HepG2 (cell line): ENCODE measurements around the gene PRSS1. TPM values are rescaled to one million over a fixed set of nuclear protein-coding genes. Genes with fewer than 3 reads are reported as not detected.
"Not testable (repeated sequence)": the region's sequence is repeated elsewhere in the genome, so short reads cannot be mapped to it uniquely, and the experiment has no call there.

Experiments used
- ATAC-seq: fragments of 200-7000 bp; cut with Tn5 transposase; 3 replicates; pipeline ENCODE4 v1.9.1; 2020; ENCODE audit warnings: mild to moderate bottlenecking, moderate library complexity
- BruUV-seq: library from RNA; stranded (reverse); fragments of 400-500 nt; replicated peaks from 2 replicates; lab custom pipeline; 2021; lab: Mats Ljungman, UMichigan
- CTCF ChIA-PET: fragments of 300-600 bp; formaldehyde crosslinking; extraction: SDS; loops from one replicate; lab custom pipeline; 2021; ENCODE audit warnings: low total read pairs, inconsistent platforms, low intra/inter-chr PET ratio; lab: Yijun Ruan, JAX
- POLR2A ChIA-PET: fragments of 350-600 bp; sonication (Branson Sonifier 250); formaldehyde crosslinking; loops from one replicate; lab custom pipeline; 2020; ENCODE audit warnings: antibody characterized with exemption, inconsistent platforms; lab: Yijun Ruan, JAX
- DNase-seq: peaks from one replicate; pipeline ENCODE4 v3.0.0-alpha.2; 2015; ENCODE audit warnings: low spot score
- FAIRE-seq: peaks from 3 replicates; lab custom pipeline; 2011; peaks lifted over from hg19 to GRCh38; lab: Jason Lieb, UNC
- H2AFZ ChIP-seq: one replicate; pipeline ENCODE4 v1.6.1; 2011; ENCODE audit warnings: low read length, inconsistent platforms
- H3K27ac ChIP-seq: fragments of 300-600 bp; 3 replicates; pipeline ENCODE4 v1.8.0; 2011; ENCODE audit warnings: mixed run types, mild to moderate bottlenecking, mixed read lengths, low read length, inconsistent platforms; ENCODE audit not compliant: insufficient read depth; ENCODE audit errors: extremely low read length
- H3K27me3 ChIP-seq, 2 experiments: fragments of 200-600 bp in 1 of 2; 2 replicates in 1 of 2; 3 replicates in 1 of 2; pipeline versions ENCODE4 v1.6.0 to v1.8.0; 2011; ENCODE audit warnings: low read length in 2 of 2, mild to moderate bottlenecking in 2 of 2, moderate library complexity in 2 of 2, inconsistent platforms in 1 of 2; ENCODE audit not compliant: insufficient read depth in 2 of 2, control insufficient read depth in 1 of 2
- H3K36me3 ChIP-seq, 2 experiments: fragments of 200-600 bp in 1 of 2; replicated peaks in 1 of 2; 2 replicates in 1 of 2; 3 replicates in 1 of 2; pipeline versions ENCODE4 v1.5.1 to v1.8.0; 2011; ENCODE audit warnings: low read length in 2 of 2, inconsistent platforms in 1 of 2; ENCODE audit not compliant: insufficient read depth in 2 of 2, control insufficient read depth in 1 of 2
- H3K4me1 ChIP-seq: 2 replicates; pipeline ENCODE4 v1.5.1; 2012; ENCODE audit warnings: low read length, inconsistent platforms; ENCODE audit not compliant: insufficient read depth
- H3K4me2 ChIP-seq: 2 replicates; pipeline ENCODE4 v1.6.0; 2011; ENCODE audit warnings: low read depth, low read length, inconsistent platforms
- H3K4me3 ChIP-seq, 3 experiments: fragments of 200-600 bp in 1 of 3; sonication (generic), shearing (Covaris generic) in 1 of 3; replicated peaks in 1 of 3; 2 replicates each; pipeline ENCODE4 v1.5.1; 2011 to 2016; ENCODE audit warnings: low read length in 3 of 3, inconsistent platforms in 2 of 3, low read depth in 2 of 3, mild to moderate bottlenecking in 2 of 3, control low read depth in 1 of 3, mixed read lengths in 1 of 3; ENCODE audit not compliant: insufficient read depth in 1 of 3
- H3K79me2 ChIP-seq: one replicate; pipeline ENCODE4 v1.6.1; 2011; ENCODE audit warnings: low read length, inconsistent platforms; ENCODE audit not compliant: insufficient read depth
- H3K9ac ChIP-seq: 2 replicates; pipeline ENCODE4 v1.6.0; 2011; ENCODE audit warnings: mild to moderate bottlenecking, low read depth, low read length, inconsistent platforms; ENCODE audit not compliant: insufficient read depth
- H3K9me3 ChIP-seq: 2 replicates; pipeline ENCODE4 v1.5.1; 2012; ENCODE audit warnings: mild to moderate bottlenecking, low read length
- H4K20me1 ChIP-seq: 2 replicates; pipeline ENCODE4 v1.6.0; 2011; ENCODE audit warnings: inconsistent platforms, mild to moderate bottlenecking, low read length, moderate library complexity; ENCODE audit not compliant: insufficient read depth
- ATF5 ChIP-seq: sonication (generic); formaldehyde crosslinking; IDR thresholded peaks from 2 replicates; pipeline ENCODE4 v1.4.0; 2020; ENCODE audit warnings: mild to moderate bottlenecking, low read depth, missing genetic modification reagents
- GZF1 ChIP-seq: sonication (generic); formaldehyde crosslinking; IDR thresholded peaks from 2 replicates; pipeline ENCODE4 v1.5.1; 2020; ENCODE audit warnings: mild to moderate bottlenecking, missing genetic modification reagents
- HMG20B ChIP-seq: conservative IDR thresholded peaks from 2 replicates; pipeline ENCODE4 v1.6.1; 2016; ENCODE audit warnings: missing genetic modification reagents, missing compliant biosample characterization
- LRRFIP1 ChIP-seq: sonication (generic); formaldehyde crosslinking; conservative IDR thresholded peaks from 2 replicates; pipeline ENCODE4 v1.4.0; 2020; ENCODE audit warnings: missing genetic modification reagents
- MAFK ChIP-seq, 2 experiments: IDR thresholded peaks in 1 of 2; conservative IDR thresholded peaks in 1 of 2; 2 replicates each; pipeline ENCODE4 v1.6.1; 2011; ENCODE audit warnings: improper control_type of control experiment in 2 of 2, low read length in 2 of 2
- NCOA1 ChIP-seq: sonication (generic); formaldehyde crosslinking; IDR thresholded peaks from 2 replicates; pipeline ENCODE4 v1.9.0; 2021; ENCODE audit warnings: missing genetic modification reagents
- POLR2G ChIP-seq: fragments of 200-400 bp; formaldehyde crosslinking; IDR thresholded peaks from 2 replicates; pipeline ENCODE4 v1.6.1; 2018; ENCODE audit warnings: mild to moderate bottlenecking, low read depth, low read length, moderate library complexity
- RARA ChIP-seq: IDR thresholded peaks from 2 replicates; pipeline ENCODE4 v1.6.1; 2016; ENCODE audit warnings: missing genetic modification reagents, missing compliant biosample characterization
- SRSF1 ChIP-seq: fragments of 200-400 bp; formaldehyde crosslinking; optimal IDR thresholded peaks from 2 replicates; pipeline ENCODE3; 2017; ENCODE audit warnings: mild to moderate bottlenecking, low read depth, low read length, moderate library complexity
- SRSF9 ChIP-seq: fragments of 200-400 bp; formaldehyde crosslinking; IDR thresholded peaks from 2 replicates; pipeline ENCODE4 v1.6.1; 2018; ENCODE audit warnings: borderline replicate concordance, mild to moderate bottlenecking, low read depth, low read length; ENCODE audit not compliant: insufficient read depth, poor library complexity, severe bottlenecking
- TGIF2 ChIP-seq: IDR thresholded peaks from 2 replicates; pipeline ENCODE4 v1.6.1; 2016; ENCODE audit warnings: control low read depth, missing compliant biosample characterization
- THYN1 ChIP-seq: sonication (generic); formaldehyde crosslinking; IDR thresholded peaks from 2 replicates; pipeline ENCODE4 v1.8.1; 2023; ENCODE audit warnings: low read depth, mild to moderate bottlenecking, moderate library complexity, missing genetic modification reagents, borderline replicate concordance
- ZBTB25 ChIP-seq: IDR thresholded peaks from 2 replicates; pipeline ENCODE4 v1.6.1; 2018; ENCODE audit warnings: missing genetic modification reagents
- ZNF12 ChIP-seq: sonication (generic); formaldehyde crosslinking; IDR thresholded peaks from 2 replicates; pipeline ENCODE4 v1.5.0; 2020; ENCODE audit warnings: missing genetic modification reagents
- ZNF878 ChIP-seq: sonication (generic); formaldehyde crosslinking; IDR thresholded peaks from 2 replicates; pipeline ENCODE4 v1.8.1; 2023; ENCODE audit warnings: mild to moderate bottlenecking, missing genetic modification reagents, moderate library complexity
- ZSCAN25 ChIP-seq: sonication (generic); formaldehyde crosslinking; IDR thresholded peaks from 2 replicates; pipeline ENCODE4 v1.8.0; 2022; ENCODE audit warnings: mild to moderate bottlenecking, missing genetic modification reagents
- WGBS: methylation state at CpG from one replicate; pipeline ENCODE4 v1.1.6; 2017; ENCODE audit warnings: low lambda C conversion rate; 5-methylcytosine and 5-hydroxymethylcytosine counted together
- in situ Hi-C: cut with HindIII; loops from 2 replicates; pipeline ENCODE4 v1.10.0; 2017; ENCODE audit warnings: low pct_unique_long_range_greater_than_20kb; ENCODE audit not compliant: extremely low pct_ligation_motif_present
- intact Hi-C: fragments of 100-400 bp; cut with micrococcal nuclease; formaldehyde crosslinking; loops from one replicate; pipeline ENCODE4 v1.10.0; 2022; ENCODE audit not compliant: unreplicated experiment
- polyA plus RNA-seq, 8 experiments: library from polyadenylated mRNA; depleted of rRNA in 3 of 8; stranded (reverse) in 7 of 8; unstranded in 1 of 8; fragments of >200 nt; fragmentation: Illumina TruSeq in 4 of 8; extraction: Trizol in 4 of 8; gene quantifications; 2 replicates each; pipeline versions ENCODE4 v1.2.1 to v1.2.3, GENCODE V29; 2011 to 2016; ENCODE audit warnings: low read depth in 4 of 8, missing spikeins in 1 of 8, mixed read lengths in 1 of 8; ENCODE audit not compliant: insufficient read depth in 1 of 8
- total RNA-seq, 5 experiments: library from RNA; depleted of rRNA; stranded (reverse); fragments of >200 nt; fragmentation: Illumina TruSeq; extraction: Trizol; gene quantifications; 2 replicates each; pipeline ENCODE4 v1.2.3, GENCODE V29; 2016; ENCODE audit warnings: low read depth in 1 of 5

Gene PRSS1
- total and polyA plus RNA-seq, 2 of the 13 experiments (the other 11 are each of a cell fraction or from before 2014, with no cell fraction given): not detected

- FAIRE-seq, intact Hi-C loops, H3K4me1 ChIP-seq, BruUV-seq, H3K27ac ChIP-seq, POLR2A ChIA-PET, H3K4me2 ChIP-seq, H2AFZ ChIP-seq, H3K79me2 ChIP-seq, in situ Hi-C loops, H3K27me3 ChIP-seq, H3K9me3 ChIP-seq, ATAC-seq, H3K9ac ChIP-seq, DNase-seq, CTCF ChIA-PET, H4K20me1 ChIP-seq, H3K4me3 ChIP-seq, H3K36me3 ChIP-seq: not testable (repeated sequence)
- peak in 1 of 2 experiments; percentile 30; a peak in 2 of 4 replicates for TF ChIP-seq MAFK (conservative IDR thresholded peaks at IDR 0.05 in 1 of 2, IDR thresholded peaks at IDR 0.05 in 1 of 2; ENCODE audit: low read length in 2 of 2)
These were observed 40.5 kb upstream of the PRSS1 start for GRCh38 chr7:142708726-142709125.

- BruUV-seq: no TSS peak
- FAIRE-seq: no peak
- in situ Hi-C loops (no loop called here), intact Hi-C loops (no loop called here)
- Histone ChIP-seq H3K4me1 (no peaks in the 10 kb centered on the region), H4K20me1 (no peaks in the 10 kb centered on the region), H3K4me2 (no peak overlapping the region), H3K4me3 (no peak overlapping the region), H3K9me3 (no peaks in the 10 kb centered on the region), H3K36me3 (no peaks in the 10 kb centered on the region), H3K27ac (no peak overlapping the region), H3K27me3 (peaks cover 0 to 7% of the 10 kb centered on the region in 2 experiments; a peak in 2 of 5 replicates), H3K79me2 (no peaks in the 10 kb centered on the region), H3K9ac (no peak overlapping the region), H2AFZ (no peak overlapping the region)
- ChIA-PET POLR2A (no interaction called here), CTCF (no interaction called here)
- WGBS: 6% methylated on average over 4 of the region's 6 CpGs
- no peak for ATAC-seq
- DNase-seq: no peak
- no peak for TF ChIP-seq SRSF9
- TF ChIP-seq ZSCAN25 (CRISPR knock-in tag): no peak
- TF ChIP-seq NCOA1: no peak
- TF ChIP-seq THYN1 (CRISPR knock-in tag): no peak
- TF ChIP-seq LRRFIP1: no peak
- TF ChIP-seq ATF5 (CRISPR knock-in tag): no peak
- TF ChIP-seq POLR2G: no peak
- no peak for TF ChIP-seq ZNF878 (CRISPR knock-in tag)
- no peak for TF ChIP-seq SRSF1
- TF ChIP-seq RARA (CRISPR knock-in tag): no peak
- no peak for TF ChIP-seq ZBTB25 (CRISPR knock-in tag)
- no peak for TF ChIP-seq ZNF12 (CRISPR knock-in tag)
- no peak for TF ChIP-seq GZF1 (CRISPR knock-in tag)
- TF ChIP-seq HMG20B (CRISPR knock-in tag): no peak
- TF ChIP-seq TGIF2: no peak
These were observed 39.4 kb upstream of the PRSS1 start for GRCh38 chr7:142709921-142710320.
